ENCODE measurements around the gene SLC12A5.

SLC12A5 gene

DNA sequence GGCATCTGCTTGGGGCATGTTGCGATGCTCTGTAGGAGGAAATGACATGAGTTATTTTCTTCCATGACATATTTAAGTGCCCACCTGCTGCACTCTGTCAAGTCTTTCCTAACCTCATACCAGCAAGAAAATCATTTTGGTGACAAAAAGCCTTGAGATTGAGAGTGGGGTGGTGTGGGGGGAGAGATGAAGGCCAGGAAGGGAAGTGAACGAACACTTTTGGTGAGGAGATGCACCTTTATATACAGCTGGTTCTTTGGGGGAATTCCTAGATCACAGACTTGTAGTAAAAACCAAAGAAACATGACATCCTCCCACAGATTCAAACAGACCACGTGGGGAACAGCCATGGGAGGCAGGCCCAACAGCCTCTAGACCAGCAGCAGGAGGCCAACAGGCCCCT is 34.6 kb downstream of the SLC12A5 start:
- peaks cover 28 to 30% of the 10 kb centered on the region in 2 experiments for H3K4me1 ChIP-seq (ENCODE audit: control insufficient read depth in 1 of 2, insufficient read depth in 1 of 2, low read depth in 1 of 2, low read length in 1 of 2)
- no peak overlapping the region for H3K4me3 ChIP-seq (ENCODE audit: low read depth in 1 of 2, low read length in 1 of 2)
- peaks cover 72% of the 10 kb centered on the region for H3K36me3 ChIP-seq
- H3K27ac ChIP-seq: no peak overlapping the region
- H3K27me3 ChIP-seq: peaks cover 9% of the 10 kb centered on the region
- no peaks in the 10 kb centered on the region for H3K9me3 ChIP-seq
- no peak for TF ChIP-seq CTCF (IDR thresholded peaks at IDR 0.05)

DNA sequence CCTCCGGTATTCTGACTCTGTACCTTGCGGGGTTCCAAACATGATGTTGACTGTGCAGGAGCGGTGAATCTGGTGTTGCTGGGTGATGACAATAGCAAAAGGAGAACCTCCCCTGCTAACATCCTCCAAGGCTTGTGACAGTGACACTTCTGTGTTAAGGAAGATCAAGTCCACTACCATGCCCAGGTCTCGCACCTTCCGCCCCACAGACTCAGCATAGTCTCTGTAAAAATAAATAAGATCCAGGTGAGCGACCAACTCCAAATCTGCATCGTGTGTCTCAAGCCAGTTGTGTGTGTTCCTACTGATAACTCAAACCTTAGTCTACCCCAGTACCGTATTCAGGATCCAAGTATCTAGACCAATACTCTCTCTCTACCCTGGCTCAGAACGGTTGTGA is 36.0 kb downstream of the SLC12A5 start:
- Histone ChIP-seq H3K4me1 (ENCODE audit: control insufficient read depth in 1 of 2, insufficient read depth in 1 of 2, low read depth in 1 of 2, low read length in 1 of 2) (peaks cover 14 to 17% of the 10 kb centered on the region in 2 experiments), H3K4me3 (ENCODE audit: low read depth in 1 of 2, low read length in 1 of 2) (no peak overlapping the region), H3K9me3 (no peaks in the 10 kb centered on the region), H3K27ac (no peak overlapping the region), H3K36me3 (peaks cover 85% of the 10 kb centered on the region), H3K27me3 (no peaks in the 10 kb centered on the region)
- no peak for TF ChIP-seq CTCF (IDR thresholded peaks at IDR 0.05)

- peaks cover 7 to 10% of the 10 kb centered on the region in 2 experiments for H3K4me1 ChIP-seq (ENCODE audit: control insufficient read depth in 1 of 2, insufficient read depth in 1 of 2, low read depth in 1 of 2, low read length in 1 of 2)
- H3K27ac ChIP-seq: no peak overlapping the region
- H3K4me3 ChIP-seq (ENCODE audit: low read depth in 1 of 2, low read length in 1 of 2): no peak overlapping the region
- no peaks in the 10 kb centered on the region for H3K27me3 ChIP-seq
- H3K9me3 ChIP-seq: no peaks in the 10 kb centered on the region
- H3K36me3 ChIP-seq: peaks cover 90% of the 10 kb centered on the region
- no peak for TF ChIP-seq CTCF (IDR thresholded peaks at IDR 0.05)
Observed at GRCh38 chr20:46065691-46066090, 36.7 kb downstream of the SLC12A5 start.

- no peaks in the 10 kb centered on the region for H3K9me3 ChIP-seq
- no peaks in the 10 kb centered on the region for H3K4me1 ChIP-seq (ENCODE audit: control insufficient read depth in 1 of 2, insufficient read depth in 1 of 2, low read depth in 1 of 2, low read length in 1 of 2)
- H3K4me3 ChIP-seq (ENCODE audit: low read depth in 1 of 2, low read length in 1 of 2): no peak overlapping the region
- H3K36me3 ChIP-seq: peaks cover 57% of the 10 kb centered on the region
- no peak overlapping the region for H3K27ac ChIP-seq
- TF ChIP-seq CTCF (IDR thresholded peaks at IDR 0.05): no peak
- H3K27me3 ChIP-seq: no peaks in the 10 kb centered on the region
Observed at GRCh38 chr20:46070215-46070900, 41.3 kb downstream of the SLC12A5 start.

DNA sequence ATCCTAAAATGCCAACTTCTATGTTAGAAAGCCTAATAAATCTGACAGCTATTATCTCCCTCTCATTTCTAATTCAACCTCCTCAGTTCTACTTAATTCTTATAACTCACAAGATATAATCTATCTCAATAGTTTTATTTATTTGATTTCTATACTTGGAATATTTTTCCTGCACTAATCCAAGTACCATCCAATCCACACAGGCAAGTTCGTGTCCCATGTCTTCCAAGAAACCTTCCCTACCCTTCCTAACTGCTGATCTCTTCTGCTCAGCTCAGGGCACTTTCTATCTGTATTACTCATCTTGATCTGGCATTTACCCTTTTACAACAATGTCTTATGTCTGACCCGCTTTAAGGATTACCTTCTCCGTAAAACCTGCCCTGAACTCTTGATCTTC is 42.6 kb downstream of the SLC12A5 start:
- Histone ChIP-seq H3K4me3 (ENCODE audit: low read depth in 1 of 2, low read length in 1 of 2) (no peak overlapping the region), H3K27ac (no peak overlapping the region), H3K4me1 (ENCODE audit: control insufficient read depth in 1 of 2, insufficient read depth in 1 of 2, low read depth in 1 of 2, low read length in 1 of 2) (no peaks in the 10 kb centered on the region), H3K27me3 (no peaks in the 10 kb centered on the region), H3K36me3 (peaks cover 54% of the 10 kb centered on the region), H3K9me3 (no peaks in the 10 kb centered on the region)
- TF ChIP-seq CTCF (IDR thresholded peaks at IDR 0.05): no peak

All from neutrophil (primary cell).